Fibroblast of skin of right biceps (primary cell): ENCODE measurements around the gene METTL24.

Source experiments
- DNase-seq: peaks from one replicate; pipeline ENCODE4 v3.0.0-alpha.2; 2013

The METTL24 gene

GRCh38 chr6:110332281-110332680 lies 25.9 kb downstream of the METTL24 start:
- no peak for DNase-seq

- no peak for DNase-seq
Measured at GRCh38 chr6:110331816-110332215, 26.3 kb downstream of the METTL24 start.

- DNase-seq: no peak
Measured at GRCh38 chr6:110331390-110331789, 26.8 kb downstream of the METTL24 start.

GRCh38 chr6:110329714-110330436 lies 28.3 kb downstream of the METTL24 start:
- no peak for DNase-seq

GRCh38 chr6:110329348-110329713 lies 28.8 kb downstream of the METTL24 start:
- DNase-seq: no peak

GRCh38 chr6:110328259-110328658 lies 29.9 kb downstream of the METTL24 start:
- peak; percentile 75 for DNase-seq

GRCh38 chr6:110327391-110327790 lies 30.8 kb downstream of the METTL24 start:
- DNase-seq: no peak

GRCh38 chr6:110326609-110327008 lies 31.5 kb downstream of the METTL24 start:
- no peak for DNase-seq

- no peak for DNase-seq
Measured at GRCh38 chr6:110326057-110326456, 32.1 kb downstream of the METTL24 start.

GRCh38 chr6:110325197-110325596 lies 33.0 kb downstream of the METTL24 start:
- no peak for DNase-seq

- no peak for DNase-seq
Measured at GRCh38 chr6:110324548-110324947, 33.6 kb downstream of the METTL24 start.

GRCh38 chr6:110323258-110323657 lies 34.9 kb downstream of the METTL24 start:
- DNase-seq: no peak

- DNase-seq: no peak
Measured at GRCh38 chr6:110322874-110323242, 35.3 kb downstream of the METTL24 start.

GRCh38 chr6:110322151-110322873 lies 35.8 kb downstream of the METTL24 start:
- no peak for DNase-seq

GRCh38 chr6:110320307-110320706 lies 37.8 kb downstream of the METTL24 start:
- DNase-seq: no peak

GRCh38 chr6:110319843-110320242 lies 38.3 kb downstream of the METTL24 start:
- no peak for DNase-seq

- DNase-seq: no peak
Measured at GRCh38 chr6:110319381-110319780, 38.8 kb downstream of the METTL24 start.

GRCh38 chr6:110318971-110319370 lies 39.2 kb downstream of the METTL24 start:
- no peak for DNase-seq

- DNase-seq: no peak
Measured at GRCh38 chr6:110317646-110318045, 40.5 kb downstream of the METTL24 start.

GRCh38 chr6:110317189-110317588 lies 41.0 kb downstream of the METTL24 start:
- DNase-seq: no peak

- no peak for DNase-seq
Measured at GRCh38 chr6:110315869-110316398, 42.2 kb downstream of the METTL24 start.

GRCh38 chr6:110315207-110315868 lies 42.8 kb downstream of the METTL24 start:
- no peak for DNase-seq

- no peak for DNase-seq
Measured at GRCh38 chr6:110310861-110311446, 47.2 kb downstream of the METTL24 start.
